ENCODE data around the gene TACR1.

Gene TACR1

GRCh38 chr2:75123876-75124275 is 75.4 kb downstream of the TACR1 start:
- DNase-seq = no peak
- H3K79me2 ChIP-seq (ENCODE audit: low read length) = no peaks in the 10 kb centered on the region
- no peak overlapping the region for H3K4me3 ChIP-seq (ENCODE audit: low read length)
- H3K9ac ChIP-seq (ENCODE audit: low read length) = no peak overlapping the region
- H3K27ac ChIP-seq (ENCODE audit: low read length) = no peak overlapping the region
- no peak overlapping the region for H3K4me2 ChIP-seq (ENCODE audit: low read depth, low read length)
- H4K20me1 ChIP-seq (ENCODE audit: insufficient read depth, low read length) = no peaks in the 10 kb centered on the region
- H2AFZ ChIP-seq (ENCODE audit: low read length) = no peak overlapping the region
- H3K9me3 ChIP-seq (replicated peaks; ENCODE audit: insufficient read depth, low read length) = no peaks in the 10 kb centered on the region
- H3F3A ChIP-seq (ENCODE audit: insufficient read depth, low read length) = no peaks in the 10 kb centered on the region
- TF ChIP-seq CTCF (IDR thresholded peaks at IDR 0.05; ENCODE audit: low read length) (no peak), EZH2phosphoT487 (IDR thresholded peaks at IDR 0.05; ENCODE audit: low read length) (no peak), EZH2 (optimal IDR thresholded peaks at IDR 0.05; ENCODE audit: low read depth, low read length) (no peak)
- H3K4me1 ChIP-seq (ENCODE audit: low read length) = no peaks in the 10 kb centered on the region
- no peaks in the 10 kb centered on the region for H3K9me2 ChIP-seq (replicated peaks; ENCODE audit: insufficient read depth, low read length)
- H3K36me3 ChIP-seq (replicated peaks; ENCODE audit: insufficient read depth, low read length) = no peaks in the 10 kb centered on the region
- H3K27me3 ChIP-seq (replicated peaks; ENCODE audit: insufficient read depth, low read length) = no peaks in the 10 kb centered on the region

GRCh38 chr2:75113231-75113869 is 86.0 kb downstream of the TACR1 start:
- Histone ChIP-seq H3K36me3 (replicated peaks; ENCODE audit: insufficient read depth, low read length) (no peaks in the 10 kb centered on the region), H4K20me1 (ENCODE audit: insufficient read depth, low read length) (no peaks in the 10 kb centered on the region), H3K4me2 (ENCODE audit: low read depth, low read length) (no peak overlapping the region), H3K4me3 (ENCODE audit: low read length) (no peak overlapping the region), H3K9ac (ENCODE audit: low read length) (no peak overlapping the region), H3K27me3 (replicated peaks; ENCODE audit: insufficient read depth, low read length) (no peaks in the 10 kb centered on the region), H3K4me1 (ENCODE audit: low read length) (no peaks in the 10 kb centered on the region), H3K79me2 (ENCODE audit: low read length) (no peaks in the 10 kb centered on the region), H3K9me3 (replicated peaks; ENCODE audit: insufficient read depth, low read length) (no peaks in the 10 kb centered on the region), H3K9me2 (replicated peaks; ENCODE audit: insufficient read depth, low read length) (no peaks in the 10 kb centered on the region), H2AFZ (ENCODE audit: low read length) (no peak overlapping the region), H3F3A (ENCODE audit: insufficient read depth, low read length) (no peaks in the 10 kb centered on the region), H3K27ac (ENCODE audit: low read length) (no peak overlapping the region)
- no peak for TF ChIP-seq EZH2 (optimal IDR thresholded peaks at IDR 0.05; ENCODE audit: low read depth, low read length)
- DNase-seq = no peak

- no peak for DNase-seq
- H3K27me3 ChIP-seq (replicated peaks; ENCODE audit: insufficient read depth, low read length) = no peaks in the 10 kb centered on the region
- H3K79me2 ChIP-seq (ENCODE audit: low read length) = no peaks in the 10 kb centered on the region
- no peak overlapping the region for H3K4me2 ChIP-seq (ENCODE audit: low read depth, low read length)
- H3K4me3 ChIP-seq (ENCODE audit: low read length) = no peak overlapping the region
- H3K36me3 ChIP-seq (replicated peaks; ENCODE audit: insufficient read depth, low read length) = no peaks in the 10 kb centered on the region
- H3K9ac ChIP-seq (ENCODE audit: low read length) = no peak overlapping the region
- H4K20me1 ChIP-seq (ENCODE audit: insufficient read depth, low read length) = no peaks in the 10 kb centered on the region
- H3K9me2 ChIP-seq (replicated peaks; ENCODE audit: insufficient read depth, low read length) = no peaks in the 10 kb centered on the region
- H3K9me3 ChIP-seq (replicated peaks; ENCODE audit: insufficient read depth, low read length) = no peaks in the 10 kb centered on the region
- TF ChIP-seq EZH2 (optimal IDR thresholded peaks at IDR 0.05; ENCODE audit: low read depth, low read length) (no peak), EZH2phosphoT487 (IDR thresholded peaks at IDR 0.05; ENCODE audit: low read length) (no peak), CTCF (IDR thresholded peaks at IDR 0.05; ENCODE audit: low read length) (no peak)
- no peaks in the 10 kb centered on the region for H3K4me1 ChIP-seq (ENCODE audit: low read length)
- no peaks in the 10 kb centered on the region for H3F3A ChIP-seq (ENCODE audit: insufficient read depth, low read length)
- no peak overlapping the region for H3K27ac ChIP-seq (ENCODE audit: low read length)
- no peak overlapping the region for H2AFZ ChIP-seq (ENCODE audit: low read length)
Observed at GRCh38 chr2:75108937-75109482, 90.3 kb downstream of the TACR1 start.

- no peaks in the 10 kb centered on the region for H4K20me1 ChIP-seq (ENCODE audit: insufficient read depth, low read length)
- no peak overlapping the region for H3K9ac ChIP-seq (ENCODE audit: low read length)
- H3K27ac ChIP-seq (ENCODE audit: low read length) = no peak overlapping the region
- H3K9me2 ChIP-seq (replicated peaks; ENCODE audit: insufficient read depth, low read length) = no peaks in the 10 kb centered on the region
- TF ChIP-seq EZH2phosphoT487 (IDR thresholded peaks at IDR 0.05; ENCODE audit: low read length) = no peak
- TF ChIP-seq EZH2 (optimal IDR thresholded peaks at IDR 0.05; ENCODE audit: low read depth, low read length) = no peak
- no peak for TF ChIP-seq CTCF (IDR thresholded peaks at IDR 0.05; ENCODE audit: low read length)
- no peak overlapping the region for H3K4me2 ChIP-seq (ENCODE audit: low read depth, low read length)
- H3K4me1 ChIP-seq (ENCODE audit: low read length) = no peaks in the 10 kb centered on the region
- DNase-seq = no peak
- H3K4me3 ChIP-seq (ENCODE audit: low read length) = no peak overlapping the region
- H3F3A ChIP-seq (ENCODE audit: insufficient read depth, low read length) = no peaks in the 10 kb centered on the region
- H3K79me2 ChIP-seq (ENCODE audit: low read length) = no peaks in the 10 kb centered on the region
- H2AFZ ChIP-seq (ENCODE audit: low read length) = no peak overlapping the region
- H3K9me3 ChIP-seq (replicated peaks; ENCODE audit: insufficient read depth, low read length) = no peaks in the 10 kb centered on the region
- no peaks in the 10 kb centered on the region for H3K36me3 ChIP-seq (replicated peaks; ENCODE audit: insufficient read depth, low read length)
- no peaks in the 10 kb centered on the region for H3K27me3 ChIP-seq (replicated peaks; ENCODE audit: insufficient read depth, low read length)
Observed at GRCh38 chr2:75102011-75102410, 97.3 kb downstream of the TACR1 start.
